ENCODE data around the gene ANKRD6.

GRCh38 chr6:89409461-89410035, 23.4 kb upstream of the ANKRD6 start:
- TF ChIP-seq GATA2 (IDR thresholded peaks at IDR 0.05; ENCODE audit: low read depth, low read length) (no peak), GATA3 (IDR thresholded peaks at IDR 0.05; ENCODE audit: low read depth, low read length) (no peak)

Measured in SH-SY5Y (cell line).